ENCODE measurements around the gene MRPL48.

Gene MRPL48

DNA sequence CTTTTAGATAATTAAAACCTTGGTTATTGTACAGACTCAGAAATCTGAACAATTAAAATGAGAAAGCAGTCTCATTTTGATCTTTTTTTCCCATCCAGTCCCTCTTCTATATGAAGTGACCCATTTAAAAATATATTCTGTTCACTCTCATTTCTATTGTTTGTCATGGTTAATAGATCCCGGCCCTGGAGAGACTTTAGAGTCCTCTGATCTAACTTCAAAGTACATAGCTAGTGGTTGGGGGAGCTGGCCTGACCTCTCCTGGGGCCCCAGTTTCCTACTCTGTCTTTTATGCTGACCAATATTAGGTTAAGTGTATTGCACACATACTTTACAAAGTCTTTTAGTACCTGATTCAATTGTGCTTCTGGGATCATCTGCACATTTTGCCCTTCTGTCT lies 13.5 kb downstream of the MRPL48 start:
- TF ChIP-seq, protein P1, sequence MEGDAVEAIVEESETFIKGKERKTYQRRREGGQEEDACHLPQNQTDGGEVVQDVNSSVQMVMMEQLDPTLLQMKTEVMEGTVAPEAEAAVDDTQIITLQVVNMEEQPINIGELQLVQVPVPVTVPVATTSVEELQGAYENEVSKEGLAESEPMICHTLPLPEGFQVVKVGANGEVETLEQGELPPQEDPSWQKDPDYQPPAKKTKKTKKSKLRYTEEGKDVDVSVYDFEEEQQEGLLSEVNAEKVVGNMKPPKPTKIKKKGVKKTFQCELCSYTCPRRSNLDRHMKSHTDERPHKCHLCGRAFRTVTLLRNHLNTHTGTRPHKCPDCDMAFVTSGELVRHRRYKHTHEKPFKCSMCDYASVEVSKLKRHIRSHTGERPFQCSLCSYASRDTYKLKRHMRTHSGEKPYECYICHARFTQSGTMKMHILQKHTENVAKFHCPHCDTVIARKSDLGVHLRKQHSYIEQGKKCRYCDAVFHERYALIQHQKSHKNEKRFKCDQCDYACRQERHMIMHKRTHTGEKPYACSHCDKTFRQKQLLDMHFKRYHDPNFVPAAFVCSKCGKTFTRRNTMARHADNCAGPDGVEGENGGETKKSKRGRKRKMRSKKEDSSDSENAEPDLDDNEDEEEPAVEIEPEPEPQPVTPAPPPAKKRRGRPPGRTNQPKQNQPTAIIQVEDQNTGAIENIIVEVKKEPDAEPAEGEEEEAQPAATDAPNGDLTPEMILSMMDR (IDR thresholded peaks at IDR 0.05; ENCODE audit: low read depth, low read length) = no peak
- no peak for DNase-seq (ENCODE audit: low read depth in 2 of 2)
- no peak overlapping the region for H3K4me3 ChIP-seq (replicated peaks in 1 of 2; ENCODE audit: low read depth in 2 of 2, low read length in 2 of 2)

DNA sequence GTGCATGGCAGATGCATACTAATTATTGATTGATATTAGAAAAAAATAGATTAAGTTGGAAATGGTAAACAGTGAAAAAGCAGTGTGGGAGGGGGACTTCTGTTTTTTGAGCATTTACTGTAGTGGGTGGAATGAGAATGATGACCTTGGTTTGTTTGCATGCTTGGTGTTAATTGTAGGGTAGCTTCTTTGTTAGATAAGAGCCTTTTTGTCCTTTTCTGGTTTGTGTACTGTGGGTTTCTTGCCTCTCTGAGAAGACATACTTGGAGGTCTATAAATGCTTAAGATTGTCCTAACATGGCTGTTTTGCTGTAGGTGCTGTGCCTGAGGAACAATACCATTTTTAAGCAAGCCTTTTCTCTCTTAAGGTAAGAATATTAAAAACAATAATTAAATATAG lies 17.0 kb downstream of the MRPL48 start:
- no peak for DNase-seq (ENCODE audit: low read depth in 2 of 2)
- TF ChIP-seq, protein P1 (IDR thresholded peaks at IDR 0.05; ENCODE audit: low read depth, low read length) = no peak
- H3K4me3 ChIP-seq (replicated peaks in 1 of 2; ENCODE audit: low read depth in 2 of 2, low read length in 2 of 2) = no peak overlapping the region

DNA sequence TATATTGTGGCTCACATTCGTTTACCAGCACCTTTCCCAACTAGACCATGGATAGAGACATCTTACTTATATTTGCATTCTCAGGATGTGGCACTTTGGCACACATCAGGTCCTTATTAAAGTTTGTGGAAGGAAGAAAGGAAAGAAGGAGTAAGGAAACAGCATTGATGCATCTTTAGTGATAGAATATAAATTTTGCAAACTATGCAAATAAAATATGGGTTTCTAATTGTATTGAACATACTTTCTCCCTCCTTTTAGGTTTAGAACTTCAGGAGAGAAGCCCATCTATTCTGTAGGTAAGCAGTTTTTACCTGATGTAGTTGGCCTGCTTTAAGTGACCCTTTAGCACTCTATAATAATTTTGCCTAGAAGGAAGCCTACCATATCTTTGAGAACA lies 20.4 kb downstream of the MRPL48 start:
- no peak for DNase-seq (ENCODE audit: low read depth in 2 of 2)
- H3K4me3 ChIP-seq (replicated peaks in 1 of 2; ENCODE audit: low read depth in 2 of 2, low read length in 2 of 2) = no peak overlapping the region
- TF ChIP-seq, protein P1 (IDR thresholded peaks at IDR 0.05; ENCODE audit: low read depth, low read length) = no peak

DNA sequence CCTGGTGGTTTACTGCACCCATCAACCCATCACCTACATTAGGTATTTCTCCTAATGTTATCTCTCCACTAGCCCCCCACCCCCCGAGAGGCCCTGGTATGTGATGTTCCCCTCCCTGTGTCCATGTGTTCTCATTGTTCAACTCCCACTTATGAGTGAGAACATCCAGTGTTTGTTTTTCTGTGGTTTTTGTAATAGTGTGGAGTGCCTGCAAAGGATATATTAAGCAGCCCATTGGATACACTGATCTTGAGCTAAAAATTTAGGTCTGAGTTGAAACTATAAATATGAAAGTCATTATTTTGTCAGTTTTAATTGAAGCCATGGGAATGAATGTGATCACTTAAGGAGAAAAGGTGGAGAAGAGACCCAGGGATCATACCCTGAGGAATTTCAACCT lies 23.0 kb downstream of the MRPL48 start:
- DNase-seq (ENCODE audit: low read depth in 2 of 2) = no peak
- no peak overlapping the region for H3K4me3 ChIP-seq (replicated peaks in 1 of 2; ENCODE audit: low read depth in 2 of 2, low read length in 2 of 2)

DNA sequence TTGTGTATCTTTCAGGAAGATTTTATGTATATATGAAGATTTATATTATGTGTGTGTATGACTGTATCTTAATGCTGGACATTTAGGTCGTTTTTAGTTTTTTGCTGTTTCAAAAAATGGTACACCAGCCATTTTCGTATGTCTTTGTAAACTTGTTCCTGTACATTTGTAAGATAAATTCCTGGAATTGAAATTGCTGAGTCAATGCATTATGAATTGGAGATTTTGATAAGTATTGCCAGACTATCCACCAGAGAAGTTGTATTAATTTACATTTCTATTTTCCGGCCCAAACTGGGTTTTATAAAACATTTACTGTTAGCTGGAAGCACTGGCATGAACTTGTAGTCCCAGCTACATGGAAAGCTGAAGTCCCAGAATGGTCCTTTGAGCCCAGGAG lies 24.6 kb downstream of the MRPL48 start:
- TF ChIP-seq, protein P1 (IDR thresholded peaks at IDR 0.05; ENCODE audit: low read depth, low read length) = no peak
- no peak for DNase-seq (ENCODE audit: low read depth in 2 of 2)
- no peak overlapping the region for H3K4me3 ChIP-seq (replicated peaks in 1 of 2; ENCODE audit: low read depth in 2 of 2, low read length in 2 of 2)

More for the DNA sequence above, 23.0 kb downstream of the MRPL48 start:
- TF ChIP-seq, protein P1 (IDR thresholded peaks at IDR 0.05; ENCODE audit: low read depth, low read length) = no peak

DNA sequence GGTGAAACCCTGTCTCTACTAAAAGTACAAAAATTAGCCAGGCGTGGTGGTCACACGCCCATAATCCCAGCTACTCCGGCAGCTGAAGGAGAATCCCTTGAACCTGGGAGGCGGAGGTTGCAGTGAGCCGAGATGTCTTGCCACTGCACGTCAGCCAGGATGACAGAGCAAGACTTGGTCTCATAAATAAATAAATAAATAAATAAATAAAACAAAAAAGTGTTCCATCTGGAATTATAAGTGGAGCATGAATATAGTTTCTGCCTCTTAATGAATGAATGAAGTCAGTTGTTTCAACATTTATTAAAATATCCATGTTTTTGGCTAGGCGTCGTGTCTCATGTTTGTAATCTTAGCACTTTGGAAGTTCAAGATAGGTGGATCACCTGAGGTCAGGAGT lies 27.1 kb downstream of the MRPL48 start:
- TF ChIP-seq, protein P1 (IDR thresholded peaks at IDR 0.05; ENCODE audit: low read depth, low read length) = no peak
- no peak overlapping the region for H3K4me3 ChIP-seq (replicated peaks in 1 of 2; ENCODE audit: low read depth in 2 of 2, low read length in 2 of 2)
- DNase-seq (ENCODE audit: low read depth in 2 of 2) = no peak

DNA sequence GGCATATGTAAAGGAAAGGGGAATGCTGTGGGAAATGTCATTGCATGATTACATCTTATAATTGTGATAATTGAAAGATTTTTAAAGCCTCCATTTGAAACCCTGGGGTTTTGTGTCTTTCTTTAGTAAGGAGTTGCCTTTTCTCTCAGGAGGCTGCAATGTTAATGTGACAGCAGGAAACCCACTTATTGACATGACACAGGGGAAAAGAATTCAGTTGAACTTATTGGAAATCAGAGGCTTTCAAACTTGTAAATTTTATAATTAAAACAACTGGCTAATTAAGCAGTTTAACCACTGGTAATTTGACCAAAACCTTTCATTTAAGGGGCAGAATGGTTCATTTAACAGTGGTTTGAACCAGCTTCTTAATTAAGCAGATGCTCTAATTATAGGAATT lies 31.2 kb downstream of the MRPL48 start:
- TF ChIP-seq, protein P1 (IDR thresholded peaks at IDR 0.05; ENCODE audit: low read depth, low read length) = no peak
- no peak overlapping the region for H3K4me3 ChIP-seq (replicated peaks in 1 of 2; ENCODE audit: low read depth in 2 of 2, low read length in 2 of 2)
- DNase-seq (ENCODE audit: low read depth in 2 of 2) = peak; percentile 15 to 26

Data from cardiac fibroblast (primary cell).